B cell (primary cell): ENCODE measurements around the gene PLCG2. TPM values are rescaled to one million over a fixed set of nuclear protein-coding genes. Genes with fewer than 3 reads are reported as not detected.

Source experiments
- ATAC-seq: fragments of 200-7000 bp; cut with Tn5 transposase; one replicate; pipeline ENCODE4 v1.10.0; 2021; ENCODE audit warnings: low read depth, mild to moderate bottlenecking, moderate number of reproducible peaks, moderate library complexity
- CTCF ChIA-PET: fragments of 350-600 bp; sonication (Branson Sonifier 250); formaldehyde crosslinking; loops from one replicate; lab custom pipeline; 2021; ENCODE audit warnings: antibody characterized with exemption, inconsistent platforms; lab: Charles Lee
- POLR2A ChIA-PET: fragments of 350-600 bp; sonication (Branson Sonifier 250); formaldehyde crosslinking; loops from one replicate; lab custom pipeline; 2021; ENCODE audit warnings: antibody characterized with exemption; lab: Charles Lee
- DNase-seq: peaks from one replicate; pipeline ENCODE4 v3.0.0; 2013
- H2AFZ ChIP-seq: 2 replicates; pipeline ENCODE4 v1.6.1; 2012; ENCODE audit warnings: mild to moderate bottlenecking, low read depth, low read length; ENCODE audit not compliant: insufficient read depth, poor library complexity, severe bottlenecking
- H3K27ac ChIP-seq, 2 donors: 1 replicate in 1 of 2; 2 replicates in 1 of 2; pipeline ENCODE4 v1.5.1; 2012 to 2013; ENCODE audit warnings: low read length in 2 of 2, mild to moderate bottlenecking in 2 of 2, moderate library complexity in 1 of 2
- H3K27me3 ChIP-seq, 4 experiments: fragments of 200-600 bp in 1 of 4; sonication (generic) in 1 of 4; replicated peaks in 1 of 4; 1 replicate in 2 of 4; 2 replicates in 2 of 4; pipeline versions ENCODE4 v1.6.1 to v1.7.0; 2013 to 2016; ENCODE audit warnings: low read length in 3 of 4, mild to moderate bottlenecking in 2 of 4, mixed read lengths in 1 of 4, moderate library complexity in 1 of 4; ENCODE audit not compliant: insufficient read depth in 4 of 4, control insufficient read depth in 3 of 4; ENCODE audit errors: control extremely low read depth in 1 of 4
- H3K36me3 ChIP-seq, 2 experiments: replicated peaks in 1 of 2; 1 replicate in 1 of 2; 2 replicates in 1 of 2; pipeline versions ENCODE4 v1.6.1 to v1.7.1; 2013; ENCODE audit warnings: low read length in 1 of 2; ENCODE audit not compliant: insufficient read depth in 2 of 2, control insufficient read depth in 1 of 2; ENCODE audit errors: control extremely low read depth in 1 of 2, extremely low read depth in 1 of 2
- H3K4me1 ChIP-seq, 2 donors: fragments of 200-600 bp in 1 of 2; sonication (generic) in 1 of 2; 1 replicate in 1 of 2; 2 replicates in 1 of 2; pipeline versions ENCODE4 v1.5.1 to v1.6.1; 2013 to 2017; ENCODE audit warnings: low read length in 2 of 2; ENCODE audit not compliant: control insufficient read depth in 2 of 2, insufficient read depth in 2 of 2
- H3K4me2 ChIP-seq: replicated peaks from 2 replicates; pipeline ENCODE3; 2012; ENCODE audit warnings: mild to moderate bottlenecking, low read depth, low read length; ENCODE audit not compliant: poor library complexity, severe bottlenecking
- H3K4me3 ChIP-seq, 5 experiments: fragments of 200-600 bp in 1 of 5; sonication (generic) in 1 of 5; 1 replicate in 3 of 5; 2 replicates in 2 of 5; pipeline versions ENCODE4 v1.5.1 to v1.7.0; 2011 to 2016; ENCODE audit warnings: low read length in 4 of 5, mild to moderate bottlenecking in 4 of 5, low read depth in 2 of 5, control low read depth in 1 of 5, moderate library complexity in 1 of 5; ENCODE audit not compliant: insufficient read depth in 1 of 5; ENCODE audit errors: control extremely low read depth in 1 of 5, extremely low read depth in 1 of 5
- H3K79me2 ChIP-seq: fragments of 200-600 bp; sonication (generic); one replicate; pipeline ENCODE4 v1.6.0; 2016; ENCODE audit warnings: low read length; ENCODE audit not compliant: control insufficient read depth, insufficient read depth
- H3K9ac ChIP-seq: fragments of 200-600 bp; sonication (generic); 2 replicates; pipeline ENCODE4 v1.6.1; 2017; ENCODE audit warnings: mild to moderate bottlenecking, low read length, moderate library complexity
- H3K9me3 ChIP-seq, 3 donors: one replicate each; pipeline versions ENCODE4 v1.6.1 to v1.7.1; 2013; ENCODE audit warnings: low read length in 2 of 3; ENCODE audit not compliant: control insufficient read depth in 2 of 3, insufficient read depth in 1 of 3; ENCODE audit errors: control extremely low read depth in 1 of 3
- H4K20me1 ChIP-seq: 2 replicates; pipeline ENCODE4 v1.6.0; 2012; ENCODE audit warnings: mild to moderate bottlenecking, low read length; ENCODE audit not compliant: insufficient read depth, control insufficient read depth, poor library complexity, severe bottlenecking
- H3K27ac Mint-ChIP-seq: one replicate; pipeline ENCODE4 v1.8.0; 2021; ENCODE audit warnings: mixed read lengths
- H3K27me3 Mint-ChIP-seq: one replicate; pipeline ENCODE4 v1.8.0; 2021; ENCODE audit warnings: mixed read lengths
- H3K4me1 Mint-ChIP-seq: one replicate; pipeline ENCODE4 v1.8.0; 2021; ENCODE audit warnings: mixed read lengths
- H3K4me3 Mint-ChIP-seq: one replicate; pipeline ENCODE4 v1.8.0; 2021; ENCODE audit warnings: mixed read lengths
- H3K9me3 Mint-ChIP-seq: one replicate; pipeline ENCODE4 v1.8.0; 2022; ENCODE audit warnings: mixed read lengths; ENCODE audit not compliant: insufficient read depth
- CTCF ChIP-seq: fragments of 200-600 bp; IDR thresholded peaks from one replicate; pipeline ENCODE4 v1.8.0; 2022; ENCODE audit warnings: antibody characterized with exemption, mild to moderate bottlenecking
- EZH2 ChIP-seq: IDR thresholded peaks from 2 replicates; pipeline ENCODE4 v1.6.1; 2012; ENCODE audit warnings: borderline replicate concordance, low read depth, mild to moderate bottlenecking, moderate library complexity, low read length; ENCODE audit not compliant: insufficient read depth, poor library complexity, severe bottlenecking
- WGBS: methylation state at CpG from one replicate; pipeline ENCODE4 v1.1.5; 2013; ENCODE audit warnings: missing lambda C conversion rate; ENCODE audit not compliant: insufficient coverage; 5-methylcytosine and 5-hydroxymethylcytosine counted together
- intact Hi-C: fragments of 100-400 bp; cut with micrococcal nuclease; formaldehyde crosslinking; loops from one replicate; pipeline ENCODE4 v1.10.0; 2022
- polyA plus RNA-seq: library from polyadenylated mRNA; depleted of rRNA; stranded (reverse); fragments of >200 nt; gene quantifications from 2 replicates; pipeline ENCODE4 v1.2.3, GENCODE V29; 2012
- total RNA-seq, 2 donors: library from RNA; stranded (reverse); fragments of 120-200 nt in 1 of 2; gene quantifications; 1 replicate in 1 of 2; 2 replicates in 1 of 2; pipeline versions ENCODE4 v1.2.3 to v1.2.4, GENCODE V29; 2013 to 2022

The PLCG2 gene
- total and polyA plus RNA-seq, 2 donors (not counting 1 experiment from before 2014, with no cell fraction given) = 194 to 812 TPM

DNA sequence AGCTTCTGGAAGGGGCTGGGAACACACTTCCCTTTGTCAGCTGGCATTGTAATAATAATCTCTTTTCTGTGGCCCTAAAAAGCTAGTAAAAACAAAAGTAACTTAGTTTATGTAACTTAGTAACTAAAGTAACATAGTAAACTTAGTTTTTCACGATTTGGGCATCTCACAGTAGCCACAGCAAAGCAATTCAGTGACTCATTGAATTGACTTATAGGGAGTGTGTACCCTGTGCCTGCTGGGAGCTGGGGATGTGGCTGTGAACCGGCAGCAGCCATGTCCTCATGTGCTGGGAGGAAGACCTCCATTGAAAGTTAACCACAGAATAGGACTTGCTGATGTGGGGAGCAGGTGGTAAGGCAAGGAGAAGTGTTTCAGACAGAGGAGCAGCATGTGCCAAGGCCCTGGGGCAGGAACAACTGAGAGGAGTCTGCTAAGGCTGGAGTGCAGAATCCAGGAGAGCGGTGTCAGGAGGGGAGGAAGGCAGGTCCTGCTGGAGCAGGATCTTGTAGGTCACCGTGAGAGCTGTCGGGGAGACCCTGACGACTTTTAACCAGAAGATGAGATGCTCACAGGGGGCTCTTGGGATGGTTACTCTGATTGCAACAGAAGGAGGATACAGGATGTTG, 112.8 kb downstream of the PLCG2 start:
- H3K27me3 Mint-ChIP-seq = no peaks in the 10 kb centered on the region

More for the DNA sequence above, 112.8 kb downstream of the PLCG2 start:
- intact Hi-C loops = no loop called here
- peaks cover 75% of the 10 kb centered on the region for H3K79me2 ChIP-seq
- H3K4me3 Mint-ChIP-seq = no peak overlapping the region
- H3K27ac Mint-ChIP-seq = peak overlapping the region; percentile 26
- ChIA-PET CTCF (interaction anchor here (0.6 to 9.8 kb wide), 4 partner anchors 10 to 527 kb away, joined by 3 to 90 read pairs (median 5); no protein-coding TSS in a partner anchor), POLR2A (interaction anchor here (0.6 kb wide), 1 partner anchor 152 kb away, joined by 3 read pairs; no protein-coding TSS in a partner anchor)
- H3K4me2 ChIP-seq = no peak overlapping the region
- peaks cover 2% of the 10 kb centered on the region for H3K4me1 Mint-ChIP-seq
- no peaks in the 10 kb centered on the region for H3K9me3 ChIP-seq
- H2AFZ ChIP-seq = no peak overlapping the region
- no peak overlapping the region for H3K9ac ChIP-seq
- H3K27me3 ChIP-seq = no peaks in the 10 kb centered on the region
- 96% methylated on average over 5 of the region's 6 CpGs for WGBS
- no peak for DNase-seq
- H3K4me1 ChIP-seq = no peaks in the 10 kb centered on the region
- peaks cover 0 to 94% of the 10 kb centered on the region in 2 experiments for H3K36me3 ChIP-seq
- H3K4me3 ChIP-seq = no peak overlapping the region
- H3K9me3 Mint-ChIP-seq = no peaks in the 10 kb centered on the region
- ATAC-seq = no peak
- TF ChIP-seq EZH2 (no peak), CTCF (no peak)
- H3K27ac ChIP-seq = no peak overlapping the region
- peaks cover 85% of the 10 kb centered on the region for H4K20me1 ChIP-seq
